ENCODE data around the gene CHL1. TPM values are rescaled to one million over a fixed set of nuclear protein-coding genes. Genes with fewer than 3 reads are reported as not detected.

The CHL1 gene
- total RNA-seq (2014; rRNA removed; shearing (Covaris generic)) (1.6 and 1.9 TPM in 2 replicates), polyA plus RNA-seq (2016; fragmentation: Nextera tagmentation; extraction: Ambion mirVana) (1.4 and 2.6 TPM in 2 replicates)
- long read RNA-seq: 0 reads

GRCh38 chr3:196311-197148 lies at the start of gene CHL1:
TSS of gene CHL1 (plus strand) at chr3:196763. CDS start at chr3:319777, 123,014 bp downstream.
- H3K36me3 Mint-ChIP-seq (ENCODE audit: low read depth): peaks cover 22% of the 10 kb centered on the region
- peaks cover 87% of the 10 kb centered on the region for H3K9me3 Mint-ChIP-seq
- no peak within 1 kb of the TSS for H3K4me3 Mint-ChIP-seq
- Histone ChIP-seq H3K27ac (ENCODE audit: low read depth) (no peak within 1 kb of the TSS), H3F3A (replicated peaks; ENCODE audit: low read depth) (no peaks in the 10 kb centered on the region; the same call in 1 of the 2 replicates), H4K20me1 (replicated peaks; ENCODE audit: insufficient read depth) (no peaks in the 10 kb centered on the region), H3K4me3 (peak within 1 kb of the TSS; percentile 85), H3K4me1 (ENCODE audit: insufficient read depth) (peaks cover 25% of the 10 kb centered on the region), H2AFZ (peak within 1 kb of the TSS; percentile 95), H3K4me2 (peak within 1 kb of the TSS; percentile 99), H3K79me2 (replicated peaks; ENCODE audit: insufficient read depth) (no peaks in the 10 kb centered on the region), H3K9me2 (ENCODE audit: insufficient read depth) (no peaks in the 10 kb centered on the region), H3K27me3 (ENCODE audit: insufficient read depth) (peaks cover 65% of the 10 kb centered on the region), H3K36me3 (ENCODE audit: insufficient read depth) (no peaks in the 10 kb centered on the region)
- ATAC-seq (no peak), DNase-seq (ENCODE audit: low spot score) (peak; percentile 48)
- TF ChIP-seq NANOG (IDR thresholded peaks at IDR 0.05; ENCODE audit: borderline replicate concordance) (no peak), JUNB (IDR thresholded peaks at IDR 0.05; ENCODE audit: unreplicated experiment) (no peak), EZH2 (IDR thresholded peaks at IDR 0.05; ENCODE audit: low read depth, unreplicated experiment) (peak; percentile 62)
- peaks cover 4% of the 10 kb centered on the region for H3K27me3 Mint-ChIP-seq (ENCODE audit: insufficient read depth, low read depth, poor library complexity)
- H3K4me1 Mint-ChIP-seq: no peaks in the 10 kb centered on the region
- no peak within 1 kb of the TSS for H3K27ac Mint-ChIP-seq

- H3K36me3 Mint-ChIP-seq (ENCODE audit: low read depth): peaks cover 19% of the 10 kb centered on the region
- no peaks in the 10 kb centered on the region for H3K27me3 ChIP-seq (ENCODE audit: insufficient read depth)
- H4K20me1 ChIP-seq (replicated peaks; ENCODE audit: insufficient read depth): no peaks in the 10 kb centered on the region
- H3K4me3 Mint-ChIP-seq: no peak overlapping the region
- no peaks in the 10 kb centered on the region for H3K4me1 ChIP-seq (ENCODE audit: insufficient read depth)
- no peaks in the 10 kb centered on the region for H3K9me2 ChIP-seq (ENCODE audit: insufficient read depth)
- no peaks in the 10 kb centered on the region for H3K36me3 ChIP-seq (ENCODE audit: insufficient read depth)
- no peak overlapping the region for H3K4me2 ChIP-seq
- TF ChIP-seq ZNF114 (CRISPR knock-in tag; IDR thresholded peaks at IDR 0.05) (no peak), CREB1 (CRISPR knock-in tag; IDR thresholded peaks at IDR 0.05; ENCODE audit: low read depth) (no peak), EZH2phosphoT487 (IDR thresholded peaks at IDR 0.05; ENCODE audit: unreplicated experiment) (no peak), POLR2AphosphoS5 (IDR thresholded peaks at IDR 0.05; ENCODE audit: low read depth) (no peak), JUNB (IDR thresholded peaks at IDR 0.05; ENCODE audit: unreplicated experiment) (no peak), EZH2 (IDR thresholded peaks at IDR 0.05; ENCODE audit: low read depth, unreplicated experiment) (no peak), STAT1 (IDR thresholded peaks at IDR 0.05; ENCODE audit: unreplicated experiment) (no peak), NANOG (IDR thresholded peaks at IDR 0.05; ENCODE audit: borderline replicate concordance) (no peak), CTCF (conservative IDR thresholded peaks at IDR 0.05; ENCODE audit: low read depth in 2 of 2) (no peak)
- TF ChIP-seq, protein P1, sequence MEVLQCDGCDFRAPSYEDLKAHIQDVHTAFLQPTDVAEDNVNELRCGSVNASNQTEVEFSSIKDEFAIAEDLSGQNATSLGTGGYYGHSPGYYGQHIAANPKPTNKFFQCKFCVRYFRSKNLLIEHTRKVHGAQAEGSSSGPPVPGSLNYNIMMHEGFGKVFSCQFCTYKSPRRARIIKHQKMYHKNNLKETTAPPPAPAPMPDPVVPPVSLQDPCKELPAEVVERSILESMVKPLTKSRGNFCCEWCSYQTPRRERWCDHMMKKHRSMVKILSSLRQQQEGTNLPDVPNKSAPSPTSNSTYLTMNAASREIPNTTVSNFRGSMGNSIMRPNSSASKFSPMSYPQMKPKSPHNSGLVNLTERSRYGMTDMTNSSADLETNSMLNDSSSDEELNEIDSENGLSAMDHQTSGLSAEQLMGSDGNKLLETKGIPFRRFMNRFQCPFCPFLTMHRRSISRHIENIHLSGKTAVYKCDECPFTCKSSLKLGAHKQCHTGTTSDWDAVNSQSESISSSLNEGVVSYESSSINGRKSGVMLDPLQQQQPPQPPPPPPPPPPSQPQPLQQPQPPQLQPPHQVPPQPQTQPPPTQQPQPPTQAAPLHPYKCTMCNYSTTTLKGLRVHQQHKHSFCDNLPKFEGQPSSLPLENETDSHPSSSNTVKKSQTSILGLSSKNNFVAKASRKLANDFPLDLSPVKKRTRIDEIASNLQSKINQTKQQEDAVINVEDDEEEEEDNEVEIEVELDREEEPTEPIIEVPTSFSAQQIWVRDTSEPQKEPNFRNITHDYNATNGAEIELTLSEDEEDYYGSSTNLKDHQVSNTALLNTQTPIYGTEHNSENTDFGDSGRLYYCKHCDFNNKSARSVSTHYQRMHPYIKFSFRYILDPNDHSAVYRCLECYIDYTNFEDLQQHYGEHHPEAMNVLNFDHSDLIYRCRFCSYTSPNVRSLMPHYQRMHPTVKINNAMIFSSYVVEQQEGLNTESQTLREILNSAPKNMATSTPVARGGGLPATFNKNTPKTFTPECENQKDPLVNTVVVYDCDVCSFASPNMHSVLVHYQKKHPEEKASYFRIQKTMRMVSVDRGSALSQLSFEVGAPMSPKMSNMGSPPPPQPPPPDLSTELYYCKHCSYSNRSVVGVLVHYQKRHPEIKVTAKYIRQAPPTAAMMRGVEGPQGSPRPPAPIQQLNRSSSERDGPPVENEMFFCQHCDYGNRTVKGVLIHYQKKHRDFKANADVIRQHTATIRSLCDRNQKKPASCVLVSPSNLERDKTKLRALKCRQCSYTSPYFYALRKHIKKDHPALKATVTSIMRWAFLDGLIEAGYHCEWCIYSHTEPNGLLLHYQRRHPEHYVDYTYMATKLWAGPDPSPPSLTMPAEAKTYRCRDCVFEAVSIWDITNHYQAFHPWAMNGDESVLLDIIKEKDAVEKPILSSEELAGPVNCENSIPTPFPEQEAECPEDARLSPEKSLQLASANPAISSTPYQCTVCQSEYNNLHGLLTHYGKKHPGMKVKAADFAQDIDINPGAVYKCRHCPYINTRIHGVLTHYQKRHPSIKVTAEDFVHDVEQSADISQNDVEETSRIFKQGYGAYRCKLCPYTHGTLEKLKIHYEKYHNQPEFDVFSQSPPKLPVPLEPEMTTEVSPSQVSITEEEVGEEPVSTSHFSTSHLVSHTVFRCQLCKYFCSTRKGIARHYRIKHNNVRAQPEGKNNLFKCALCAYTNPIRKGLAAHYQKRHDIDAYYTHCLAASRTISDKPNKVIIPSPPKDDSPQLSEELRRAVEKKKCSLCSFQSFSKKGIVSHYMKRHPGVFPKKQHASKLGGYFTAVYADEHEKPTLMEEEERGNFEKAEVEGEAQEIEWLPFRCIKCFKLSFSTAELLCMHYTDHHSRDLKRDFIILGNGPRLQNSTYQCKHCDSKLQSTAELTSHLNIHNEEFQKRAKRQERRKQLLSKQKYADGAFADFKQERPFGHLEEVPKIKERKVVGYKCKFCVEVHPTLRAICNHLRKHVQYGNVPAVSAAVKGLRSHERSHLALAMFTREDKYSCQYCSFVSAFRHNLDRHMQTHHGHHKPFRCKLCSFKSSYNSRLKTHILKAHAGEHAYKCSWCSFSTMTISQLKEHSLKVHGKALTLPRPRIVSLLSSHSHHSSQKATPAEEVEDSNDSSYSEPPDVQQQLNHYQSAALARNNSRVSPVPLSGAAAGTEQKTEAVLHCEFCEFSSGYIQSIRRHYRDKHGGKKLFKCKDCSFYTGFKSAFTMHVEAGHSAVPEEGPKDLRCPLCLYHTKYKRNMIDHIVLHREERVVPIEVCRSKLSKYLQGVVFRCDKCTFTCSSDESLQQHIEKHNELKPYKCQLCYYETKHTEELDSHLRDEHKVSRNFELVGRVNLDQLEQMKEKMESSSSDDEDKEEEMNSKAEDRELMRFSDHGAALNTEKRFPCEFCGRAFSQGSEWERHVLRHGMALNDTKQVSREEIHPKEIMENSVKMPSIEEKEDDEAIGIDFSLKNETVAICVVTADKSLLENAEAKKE (CRISPR knock-in tag; IDR thresholded peaks at IDR 0.05): no peak
- H3K4me1 Mint-ChIP-seq: no peaks in the 10 kb centered on the region
- H3F3A ChIP-seq (replicated peaks; ENCODE audit: low read depth): no peaks in the 10 kb centered on the region
- peaks cover 2% of the 10 kb centered on the region for H3K27me3 Mint-ChIP-seq (ENCODE audit: insufficient read depth, low read depth, poor library complexity)
- no peak overlapping the region for H3K27ac ChIP-seq (ENCODE audit: low read depth)
- no peaks in the 10 kb centered on the region for H3K79me2 ChIP-seq (replicated peaks; ENCODE audit: insufficient read depth)
- no peak overlapping the region for H3K4me3 ChIP-seq
- H3K27ac Mint-ChIP-seq: no peak overlapping the region
- no peak for DNase-seq (ENCODE audit: low spot score)
- peaks cover 90% of the 10 kb centered on the region for H3K9me3 Mint-ChIP-seq
- no peak for ATAC-seq
- no peak overlapping the region for H2AFZ ChIP-seq
These were observed 44.9 kb upstream of the CHL1 start for GRCh38 chr3:151614-152189.
